Middle frontal gyrus (tissue), 1 donor: Measurements from ENCODE around the gene DCAF6.
A peak's percentile ranks its signal among the peaks of the same experiment; 100 is the strongest.
"Not testable (repeated sequence)": the region's sequence is repeated elsewhere in the genome, so short reads cannot be mapped to it uniquely, and the experiment has no call there.

Source experiments
- DNase-seq: peaks from one replicate; pipeline ENCODE4 v3.0.0-alpha.2; 2015; ENCODE audit warnings: low spot score; ENCODE audit errors: extremely low spot score

Gene DCAF6

DNA sequence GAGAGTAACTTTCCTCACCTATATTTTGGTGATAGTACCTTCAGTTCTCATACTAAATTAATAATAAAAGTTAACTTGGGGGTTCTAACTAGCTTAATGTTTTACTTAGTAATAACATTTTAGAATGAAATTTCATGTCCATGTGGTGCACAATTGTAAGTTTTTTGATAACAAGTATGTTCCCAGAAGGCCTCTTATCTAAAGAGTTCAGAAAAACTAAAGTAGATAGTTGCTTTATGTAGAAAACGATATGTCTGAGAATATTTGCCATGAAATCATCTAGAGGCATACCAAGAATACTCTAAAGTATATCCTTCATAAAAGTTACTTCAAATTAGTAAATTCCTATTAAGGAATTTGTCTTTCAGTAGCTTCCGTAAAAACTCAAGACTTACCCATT is 12.4 kb upstream of the DCAF6 start:
- DNase-seq = no peak

DNA sequence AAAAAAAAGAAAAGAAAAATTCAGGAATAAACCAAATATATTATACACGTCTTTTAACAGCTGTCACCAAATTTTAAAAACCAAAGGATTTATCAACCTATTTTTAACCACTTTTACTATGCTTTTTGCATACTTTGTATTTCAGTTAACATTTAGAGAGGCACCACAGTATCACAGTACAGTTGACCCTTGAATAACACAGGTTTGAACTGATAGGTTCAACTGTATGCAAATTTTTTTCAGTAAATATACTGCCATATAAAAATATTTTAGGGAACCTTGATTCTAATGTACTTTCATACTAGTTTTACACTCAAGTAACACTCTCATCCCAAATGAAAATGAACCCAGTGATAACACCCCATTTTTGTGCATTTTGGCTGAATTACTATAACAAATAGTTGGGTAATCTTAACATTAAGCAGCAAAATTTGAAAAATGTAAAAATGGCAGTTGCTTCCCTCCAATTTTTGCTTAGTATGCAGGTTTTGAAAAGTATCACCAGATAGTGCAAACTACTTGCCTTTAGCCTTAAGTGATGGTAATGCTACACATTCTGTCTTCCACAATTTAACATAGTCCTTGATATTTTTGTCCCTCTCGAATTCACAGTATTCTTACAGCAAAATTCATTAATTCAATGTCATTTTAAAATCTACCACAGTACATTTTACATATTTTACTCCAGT is 11.8 kb upstream of the DCAF6 start:
- DNase-seq = no peak

DNA sequence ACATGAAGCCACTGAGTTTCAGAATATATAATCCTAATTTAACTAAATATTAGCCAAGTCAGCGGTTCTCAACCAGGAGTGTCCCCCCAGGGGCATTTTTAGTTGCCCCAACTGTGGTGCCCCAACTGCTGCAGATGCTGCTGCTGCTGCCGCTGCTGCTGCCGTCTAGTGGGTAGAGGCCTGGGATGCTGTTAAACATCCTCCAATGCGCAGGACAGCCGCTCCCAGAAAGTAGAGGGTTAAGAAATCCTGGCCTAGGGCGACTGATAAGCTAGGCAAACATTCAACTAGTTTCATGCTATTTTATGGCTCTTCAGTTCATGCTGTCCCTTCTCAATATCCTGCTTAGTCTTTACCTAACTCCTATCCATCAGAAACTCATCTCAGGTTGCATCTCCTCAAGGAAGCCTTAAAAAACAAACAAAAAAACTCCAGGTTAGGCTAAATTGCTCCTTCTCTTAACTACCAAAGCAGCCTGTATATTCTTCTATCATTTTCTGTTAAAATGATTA is 9.9 kb upstream of the DCAF6 start:
- no peak for DNase-seq

DNA sequence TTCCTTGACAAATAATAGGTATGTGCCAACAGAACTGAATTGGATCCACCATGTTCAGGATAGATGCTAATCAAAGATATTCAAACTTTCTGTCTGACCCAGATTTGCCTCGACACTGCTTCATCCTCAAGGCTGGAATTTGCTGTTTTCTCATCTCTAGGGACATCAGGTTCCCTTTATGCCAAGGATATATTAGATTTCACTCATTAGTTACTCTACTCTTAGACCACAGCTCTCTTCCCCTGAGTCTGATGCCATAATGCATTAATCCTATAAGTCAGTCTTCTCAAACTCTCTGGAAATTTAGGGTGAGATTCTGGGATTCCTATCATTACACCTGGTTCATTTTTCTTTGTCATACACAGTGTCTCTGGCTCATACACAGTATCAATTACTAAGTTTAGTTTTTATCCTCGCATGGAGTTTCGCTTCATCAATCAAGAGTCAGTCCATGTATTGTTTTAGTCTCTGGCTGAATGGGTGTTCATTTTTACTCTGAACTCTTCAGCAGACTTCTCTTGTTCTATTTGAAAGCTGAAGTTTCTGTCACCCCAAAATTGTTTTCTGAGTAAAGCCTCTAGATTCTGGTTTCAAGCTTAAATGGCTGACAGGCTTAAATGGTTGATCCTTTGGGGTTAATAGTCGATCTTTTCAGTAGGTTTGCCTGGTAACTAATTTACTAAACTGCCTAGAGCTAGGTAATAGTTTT is 9.3 kb upstream of the DCAF6 start:
- DNase-seq = no peak

DNA sequence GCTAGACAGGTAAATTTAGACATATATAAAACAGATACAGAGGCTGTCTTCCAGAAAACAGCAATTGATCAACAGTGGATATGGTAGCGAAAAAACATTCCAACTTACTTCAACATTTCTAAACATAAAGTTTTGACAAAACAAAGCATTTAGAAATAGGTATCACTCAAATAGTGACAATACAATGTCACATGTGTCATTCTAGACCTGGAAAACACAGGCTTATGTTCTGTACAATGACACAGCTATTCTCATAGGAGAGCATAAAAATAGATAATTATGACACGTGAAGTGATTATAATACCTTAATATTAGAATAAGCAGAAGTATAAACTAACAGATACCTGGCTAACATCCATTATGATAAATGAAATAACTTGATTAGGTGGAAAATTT is 8.0 kb upstream of the DCAF6 start:
- no peak for DNase-seq

DNA sequence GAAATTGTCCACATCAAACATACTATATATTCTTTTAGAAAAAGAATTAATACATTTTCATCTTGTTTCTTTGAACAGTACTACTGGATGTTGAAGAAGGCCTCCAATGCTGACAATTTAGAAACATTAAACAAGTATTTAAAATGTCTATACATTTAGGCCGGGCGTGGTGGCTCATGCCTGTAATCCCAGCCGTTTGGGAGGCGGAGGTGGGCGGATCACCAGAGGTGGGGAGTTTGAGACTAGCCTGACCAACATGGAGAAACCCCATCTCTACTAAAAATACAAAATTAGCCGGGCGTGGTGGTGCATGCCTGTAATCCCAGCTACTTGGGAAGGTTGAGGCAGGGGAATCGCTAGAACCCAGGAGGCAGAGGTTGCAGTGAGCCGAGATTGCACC is 7.6 kb upstream of the DCAF6 start:
- not testable (repeated sequence) for DNase-seq

DNA sequence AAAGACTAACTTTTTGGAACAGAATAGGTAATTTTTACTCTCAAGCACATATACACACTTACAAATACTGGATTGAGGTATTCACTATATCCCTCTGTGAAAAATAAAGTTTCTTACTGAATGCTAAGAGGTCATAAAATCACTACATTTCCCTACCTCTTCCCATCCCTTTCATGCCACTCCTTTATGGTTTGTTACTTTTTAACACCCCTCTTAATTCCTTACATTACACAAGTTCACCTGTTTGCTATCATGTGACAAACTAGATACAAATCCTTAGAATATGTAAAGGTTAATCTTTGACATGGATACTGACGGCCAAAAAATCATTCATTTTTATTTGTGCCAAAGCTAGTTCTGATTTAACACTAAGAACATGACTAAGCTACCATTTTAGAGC is 6.8 kb upstream of the DCAF6 start:
- DNase-seq = no peak

DNA sequence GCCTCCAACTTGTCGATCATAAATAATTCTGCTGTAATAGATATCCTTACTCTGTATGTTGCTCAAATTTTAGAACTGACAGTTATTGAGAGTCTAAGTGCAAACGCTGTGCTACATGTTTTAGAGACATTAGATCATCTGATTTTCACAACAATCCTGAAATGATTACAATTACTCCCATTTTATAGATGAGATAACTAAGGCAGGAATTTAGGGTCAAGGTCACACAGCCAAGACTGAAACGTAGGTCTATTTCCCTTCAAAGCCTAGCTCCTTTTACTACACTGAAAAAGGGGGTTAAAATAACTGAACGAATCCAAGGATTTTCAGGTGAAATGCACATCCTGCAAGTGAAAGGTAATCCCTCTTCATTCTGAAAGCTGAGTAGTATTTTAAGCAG is 2.7 kb upstream of the DCAF6 start:
- no peak for DNase-seq

DNA sequence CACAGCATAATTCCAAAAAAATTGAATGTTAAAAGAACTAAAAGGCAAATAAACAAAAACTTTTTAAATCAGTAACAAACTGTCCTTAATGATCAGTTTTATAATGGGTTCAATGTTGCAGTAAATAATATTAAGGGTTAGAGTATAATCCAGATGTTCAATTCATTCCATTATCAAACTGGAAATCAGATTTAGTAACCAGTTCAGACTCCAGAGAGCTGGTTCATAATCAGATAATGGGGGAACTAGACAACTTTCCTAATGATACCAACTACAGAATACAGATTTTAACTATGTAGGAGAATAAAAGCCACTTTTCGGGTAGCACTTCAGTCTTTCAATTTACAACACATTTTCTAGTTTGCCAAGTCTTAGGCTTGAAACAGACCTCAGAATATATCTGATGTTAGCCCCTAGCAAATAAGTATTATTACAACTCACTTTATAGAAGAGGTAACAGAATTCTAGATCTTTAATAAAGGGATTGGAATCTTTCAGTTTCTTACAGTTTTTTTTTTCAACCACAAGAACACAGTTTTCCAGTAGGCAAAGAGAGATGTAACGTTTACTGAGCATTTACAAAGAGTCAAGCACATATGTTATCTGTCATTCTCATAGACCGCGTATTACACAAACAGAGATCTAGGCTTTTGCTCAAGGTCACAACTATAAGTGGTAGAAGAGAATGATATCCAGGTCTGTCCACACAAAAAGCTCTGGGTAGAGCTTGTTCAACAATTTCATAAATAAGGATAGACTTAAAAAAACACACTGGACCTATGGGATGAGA is 1.9 kb upstream of the DCAF6 start:
- no peak for DNase-seq

DNA sequence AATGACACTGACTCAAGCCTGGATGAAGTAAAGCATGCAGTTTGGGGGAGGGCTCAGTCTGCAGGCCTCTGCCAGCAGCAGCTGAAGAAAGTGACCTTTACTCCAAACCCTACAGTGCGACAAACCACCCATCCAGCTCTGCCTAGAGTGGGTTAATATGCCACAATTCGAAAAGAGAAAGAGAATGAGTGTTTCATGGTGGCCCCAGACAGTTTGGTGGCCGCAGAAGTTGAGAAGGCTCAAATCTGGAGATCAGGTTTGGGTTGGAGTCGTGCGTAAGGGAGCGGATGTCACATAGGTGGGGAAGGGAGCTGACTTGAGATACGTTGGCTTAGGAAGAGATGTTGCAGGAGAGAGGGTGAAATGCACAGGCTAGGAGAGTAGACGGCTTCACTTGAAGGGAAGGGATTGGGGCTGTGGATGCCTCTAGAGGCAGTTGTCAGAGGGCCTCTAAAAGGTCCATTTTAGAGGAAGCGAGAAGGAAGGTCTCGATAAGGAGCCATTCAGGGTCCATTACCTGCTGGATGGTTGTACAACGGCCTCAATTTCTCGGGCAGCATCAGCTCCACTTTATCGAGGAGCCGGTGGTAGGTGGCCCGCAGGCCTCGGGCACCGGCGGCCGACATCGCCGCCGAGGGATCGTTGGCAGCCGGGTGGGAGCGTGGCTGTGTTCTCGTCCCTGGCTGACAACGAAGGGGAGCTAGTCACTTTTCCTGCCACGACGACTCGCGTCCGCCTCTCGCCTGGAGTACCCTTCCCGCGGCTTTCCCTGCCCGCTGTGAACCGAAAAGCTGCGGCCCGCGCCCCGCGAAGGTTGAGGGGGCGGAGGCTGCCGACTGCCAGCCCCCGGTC is 1.0 kb upstream of the DCAF6 start:
- DNase-seq = peak; percentile 27

DNA sequence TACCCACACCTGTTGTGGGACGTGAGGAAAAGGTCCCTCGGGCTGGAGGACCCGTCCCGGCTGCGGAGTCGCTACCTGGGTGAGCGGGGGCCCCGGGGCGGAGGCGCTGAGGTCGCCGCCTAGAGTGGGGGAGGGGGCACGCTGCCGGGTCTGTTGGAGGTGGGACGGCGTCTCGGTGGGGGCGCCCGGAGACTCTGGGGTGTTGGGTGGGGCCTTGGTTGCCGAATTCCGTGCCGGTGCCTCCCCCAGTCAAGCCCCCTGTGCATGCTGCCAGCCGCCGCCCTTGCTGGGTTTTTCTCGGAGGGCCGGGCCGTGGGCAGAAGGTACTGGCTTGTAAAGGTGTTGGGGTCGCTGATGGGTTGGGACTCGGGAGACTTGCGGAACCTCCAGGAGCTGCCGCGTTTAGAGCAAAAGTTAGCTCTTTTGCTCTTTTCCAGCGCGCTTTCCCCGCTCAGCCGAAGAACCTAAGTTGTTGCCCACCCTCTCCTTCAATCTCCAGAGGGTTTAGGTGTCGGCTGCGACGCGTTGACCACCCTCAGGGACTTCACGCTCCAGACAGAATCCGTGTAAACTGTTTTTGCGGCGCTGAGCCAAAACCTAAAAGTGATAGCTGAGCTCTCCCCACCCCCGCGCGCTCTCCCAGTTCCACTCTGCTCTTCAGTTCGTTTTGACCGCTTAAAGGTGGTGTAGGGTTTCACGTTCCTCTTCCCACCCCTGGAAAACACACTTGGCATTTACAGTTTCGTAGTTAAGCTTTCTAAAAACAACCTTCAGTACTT is 636 bp downstream of the DCAF6 start, which contains the start of gene MPC2:
Gene MPC2 (minus strand): TSS at position 143 of the 779 bp plus-strand sequence. CDS start 1,231 bp downstream, outside the sequence.
- DNase-seq = no peak

DNA sequence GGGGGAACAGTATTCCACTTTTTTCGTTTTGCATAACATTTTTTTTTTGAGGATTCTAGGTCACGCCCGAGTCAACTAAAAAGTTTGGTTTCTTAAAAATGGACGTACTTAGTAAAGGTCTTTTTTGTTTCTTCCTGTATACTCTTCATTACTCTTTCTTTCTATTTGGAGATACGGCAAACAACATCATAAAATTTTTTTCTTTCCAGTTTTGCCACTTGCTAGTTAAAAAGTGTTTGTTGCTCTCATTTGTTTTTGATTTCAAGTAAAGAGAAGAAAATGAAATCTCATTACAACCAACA is 1.2 kb downstream of the DCAF6 start:
- no peak for DNase-seq

DNA sequence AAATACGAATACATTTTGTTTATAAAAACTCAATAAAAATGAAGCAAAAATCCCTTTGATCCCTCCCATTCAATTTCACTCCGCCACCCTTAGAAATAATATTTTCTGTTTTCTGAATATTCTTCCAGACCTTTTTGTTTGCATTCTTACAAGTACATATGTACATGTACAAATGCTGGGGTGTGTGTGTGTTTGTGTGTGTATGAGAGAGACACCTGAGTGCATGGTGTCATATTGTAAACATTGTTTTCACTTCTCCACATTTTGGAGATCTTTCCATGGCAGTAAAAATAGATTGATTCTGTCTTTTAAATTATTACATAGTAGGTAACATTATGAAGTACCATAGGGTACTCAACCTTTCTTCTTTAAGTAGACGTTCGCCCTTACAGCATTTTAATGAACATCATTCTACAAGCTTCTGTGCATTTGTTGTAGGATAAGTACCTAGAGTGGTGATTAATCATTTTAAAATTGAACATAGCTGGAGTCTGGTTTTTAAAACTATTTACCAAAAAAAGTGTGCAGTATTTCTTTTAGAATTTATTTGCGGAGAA is 1.7 kb downstream of the DCAF6 start:
- no peak for DNase-seq

DNA sequence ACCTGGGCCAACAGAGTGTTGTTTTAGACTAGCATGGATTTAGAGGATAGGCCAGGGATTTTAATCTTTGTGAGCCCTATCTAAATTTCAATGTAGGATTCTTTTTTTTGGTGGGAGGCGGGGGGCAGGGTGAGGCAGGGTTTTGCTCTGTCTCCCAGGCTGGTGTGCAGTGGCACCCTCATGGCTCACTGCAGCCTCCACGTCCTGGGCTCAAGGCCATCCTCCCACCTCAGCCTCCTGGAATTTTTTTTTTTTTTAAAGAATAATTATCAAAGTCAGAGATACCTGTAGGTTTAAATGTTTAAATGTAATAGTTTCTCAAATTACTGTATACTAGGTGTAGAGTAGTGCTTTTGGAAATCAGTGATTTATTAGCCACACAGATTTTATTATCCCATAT is 3.8 kb downstream of the DCAF6 start:
- DNase-seq = no peak

DNA sequence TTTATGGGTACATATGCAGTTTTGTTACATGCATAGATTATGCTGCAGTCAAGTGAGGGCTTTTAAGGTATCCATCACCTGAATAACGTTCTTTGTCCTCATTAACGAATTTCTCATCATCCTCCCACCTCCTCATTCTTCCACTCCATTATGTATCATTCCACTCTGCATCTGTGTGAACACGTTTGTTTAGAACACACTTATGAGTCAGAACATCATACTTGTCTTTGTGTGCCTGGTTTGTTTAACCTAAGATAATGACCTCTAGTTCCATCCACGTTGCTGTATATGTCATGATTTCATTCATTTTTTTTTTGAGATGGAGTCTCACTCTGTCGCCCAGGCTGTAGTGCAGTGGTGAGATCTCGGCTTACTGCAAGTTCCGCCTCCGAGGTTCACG is 7.1 kb downstream of the DCAF6 start:
- DNase-seq = no peak

DNA sequence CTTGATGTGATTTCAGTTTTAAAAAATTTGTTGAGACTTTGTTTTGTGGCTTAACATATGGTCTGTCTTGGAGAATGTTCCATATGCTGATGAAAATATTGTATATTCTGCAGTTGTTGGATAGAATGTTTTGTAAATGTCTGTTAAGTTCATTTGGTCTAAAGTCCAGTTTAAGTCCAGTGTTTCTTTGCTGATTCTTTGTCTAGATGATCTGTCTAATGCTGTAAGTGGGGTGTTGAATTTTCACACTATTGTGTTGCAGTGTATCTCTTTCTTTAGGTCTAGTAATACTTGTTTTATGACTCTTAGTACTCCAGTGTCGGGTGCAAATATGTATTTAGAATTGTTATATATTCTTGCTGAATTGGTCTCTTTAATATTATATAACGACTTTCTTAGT is 11.2 kb downstream of the DCAF6 start:
- DNase-seq = no peak

DNA sequence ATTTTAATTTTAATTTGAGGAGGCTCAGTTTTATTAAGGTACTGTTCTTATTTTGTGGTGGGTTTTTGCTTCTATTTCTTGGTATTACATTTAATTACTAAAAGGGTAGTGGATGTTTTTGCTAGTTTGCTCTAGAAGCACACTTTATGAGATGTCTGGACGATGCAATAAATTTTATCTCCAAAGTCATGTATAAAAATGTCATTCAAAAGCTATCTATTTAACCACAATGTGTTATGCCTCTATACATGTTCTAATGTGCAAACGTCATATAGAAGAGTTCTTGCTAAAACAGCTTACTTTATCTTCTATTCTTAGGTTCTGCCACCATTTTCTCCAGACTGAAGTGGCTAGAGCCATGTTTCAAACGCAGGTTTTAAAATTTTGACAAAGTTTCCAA is 13.3 kb downstream of the DCAF6 start:
- no peak for DNase-seq

DNA sequence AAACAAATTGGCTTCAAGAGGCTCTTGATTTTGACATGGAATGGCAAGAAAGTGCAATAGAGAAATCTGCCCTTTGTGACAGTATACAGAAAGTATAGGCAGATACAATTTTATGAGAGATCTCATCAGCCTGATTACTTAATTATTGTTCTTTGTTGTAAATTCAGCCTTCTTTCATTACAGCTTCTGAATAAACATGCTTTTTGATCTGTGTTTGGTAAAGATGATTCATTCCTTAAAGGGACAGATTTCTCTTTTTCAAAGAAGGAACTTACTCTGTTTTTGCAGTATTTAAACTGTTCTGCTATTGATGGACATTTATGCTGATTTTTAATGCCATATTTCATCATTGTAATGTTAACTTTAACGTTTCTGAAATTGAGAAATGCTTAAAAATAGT is 14.1 kb downstream of the DCAF6 start:
- no peak for DNase-seq

DNA sequence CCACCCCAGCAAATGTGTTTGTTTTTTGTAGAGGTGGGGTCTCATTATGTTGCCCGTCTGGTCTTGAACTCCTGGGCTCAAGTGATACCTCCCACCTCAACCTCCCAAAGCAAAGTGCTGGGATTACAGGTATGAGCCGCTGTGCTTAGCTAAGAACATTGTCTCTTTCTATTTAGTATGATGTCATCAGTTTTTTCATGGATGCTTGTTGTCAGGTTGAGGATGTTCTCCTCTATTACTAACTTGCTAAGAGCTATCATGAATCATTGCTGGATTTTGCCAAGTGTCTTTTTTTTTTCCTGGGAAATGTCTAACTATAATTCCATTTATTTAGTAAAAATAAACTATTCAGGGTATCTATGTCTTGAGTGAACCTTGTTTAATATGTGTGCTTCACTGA is 19.4 kb downstream of the DCAF6 start:
- DNase-seq = no peak

DNA sequence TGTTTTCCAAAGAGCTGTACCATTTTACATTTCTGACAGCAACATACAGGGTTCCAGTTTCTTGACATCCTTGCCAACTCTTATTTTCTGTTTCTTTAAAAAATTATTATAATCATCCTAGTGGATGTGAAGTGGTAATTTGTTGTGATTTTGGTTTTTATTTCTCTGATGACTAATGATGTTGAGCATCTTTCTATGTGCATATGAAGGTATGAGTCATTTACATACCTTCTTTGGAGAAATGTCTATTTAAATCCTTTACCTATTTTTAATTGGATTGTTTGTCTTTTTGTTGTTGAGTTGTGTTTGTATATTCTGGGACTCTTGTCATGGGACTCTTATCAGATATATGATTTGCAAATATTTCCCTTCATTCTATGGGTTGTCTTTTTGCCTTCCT is 21.2 kb downstream of the DCAF6 start:
- no peak for DNase-seq
